Measurements from ENCODE around the gene PSMC3. TPM values are rescaled to one million over a fixed set of nuclear protein-coding genes. Genes with fewer than 3 reads are reported as not detected.

The PSMC3 gene
- total and polyA plus RNA-seq, 2 of the 13 experiments (the other 11 are each of a cell fraction or from before 2014, with no cell fraction given) = 75.8 to 214 TPM

DNA sequence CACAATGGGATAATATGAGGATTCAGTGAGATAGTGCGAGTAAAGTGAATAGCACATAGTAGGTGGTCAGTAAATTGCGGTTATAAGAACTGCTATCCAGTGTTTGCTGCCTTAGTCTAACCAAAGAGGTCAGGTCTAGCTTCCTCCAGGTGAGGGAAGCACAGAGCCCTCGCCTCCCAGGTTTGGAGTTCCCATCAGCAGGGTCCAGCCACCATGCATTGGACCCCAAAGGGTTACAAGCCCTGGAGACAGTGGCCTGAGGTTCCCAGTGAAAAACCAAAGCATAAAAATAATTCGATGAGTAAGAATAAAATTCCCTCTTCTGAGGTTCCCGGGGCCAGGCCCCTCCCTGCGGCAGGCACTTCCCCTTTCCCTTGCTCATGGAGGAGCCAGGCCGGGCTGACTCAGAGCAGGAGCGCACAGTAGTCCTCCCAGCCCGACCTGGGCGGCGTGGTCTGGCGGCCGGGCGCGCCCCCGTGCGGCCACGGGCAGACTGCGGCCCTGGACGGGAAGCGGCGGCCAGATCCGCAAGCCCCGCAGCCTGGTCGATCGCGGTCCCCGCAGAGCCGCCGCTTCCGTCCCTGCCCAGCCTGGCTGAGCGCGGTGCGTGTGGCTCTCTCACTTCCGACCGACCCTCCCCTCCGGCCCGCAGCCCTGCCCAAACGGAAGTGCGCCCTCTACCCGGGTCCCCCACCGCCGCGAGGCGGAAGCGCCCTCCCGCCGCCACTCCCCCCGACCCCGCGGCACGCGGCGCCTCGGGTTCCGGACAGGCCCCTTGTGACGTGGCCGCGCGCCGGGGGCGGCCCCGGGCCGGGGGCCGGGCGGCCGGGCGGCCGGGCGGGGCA lies 18.3 kb downstream of the PSMC3 start, which contains the start of gene SLC39A13 (continued):
- TF ChIP-seq, protein P1, sequence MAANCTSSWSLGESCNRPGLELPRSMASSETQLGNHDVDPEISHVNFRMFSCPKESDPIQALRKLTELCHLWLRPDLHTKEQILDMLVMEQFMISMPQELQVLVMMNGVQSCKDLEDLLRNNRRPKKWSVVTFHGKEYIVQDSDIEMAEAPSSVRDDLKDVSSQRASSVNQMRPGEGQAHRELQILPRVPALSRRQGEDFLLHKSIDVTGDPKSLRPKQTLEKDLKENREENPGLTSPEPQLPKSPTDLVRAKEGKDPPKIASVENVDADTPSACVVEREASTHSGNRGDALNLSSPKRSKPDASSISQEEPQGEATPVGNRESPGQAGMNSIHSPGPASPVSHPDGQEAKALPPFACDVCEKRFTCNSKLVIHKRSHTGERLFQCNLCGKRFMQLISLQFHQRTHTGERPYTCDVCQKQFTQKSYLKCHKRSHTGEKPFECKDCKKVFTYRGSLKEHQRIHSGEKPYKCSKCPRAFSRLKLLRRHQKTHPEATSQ (CRISPR knock-in tag; IDR thresholded peaks at IDR 0.05; ENCODE audit: borderline replicate concordance) = peak; percentile 78; the same call in 1 of the 2 replicates
- TF ChIP-seq GTF2F1 (IDR thresholded peaks at IDR 0.05; ENCODE audit: low read length) (0 out of 2 replicates have a peak, but pooled peaks have one; percentile 21), MEIS1 (CRISPR knock-in tag; IDR thresholded peaks at IDR 0.05; ENCODE audit: borderline replicate concordance) (peak; percentile 58), ZNF33B (CRISPR knock-in tag; IDR thresholded peaks at IDR 0.05) (peak; percentile 53; the same call in 1 of the 2 replicates), HES4 (CRISPR knock-in tag; IDR thresholded peaks at IDR 0.05; ENCODE audit: borderline replicate concordance) (peak; percentile 78; the same call in 1 of the 2 replicates), ARNTL (CRISPR knock-in tag; IDR thresholded peaks at IDR 0.05) (peak; percentile 51; the same call in 1 of the 2 replicates), SMAD1 (CRISPR knock-in tag; IDR thresholded peaks at IDR 0.05; ENCODE audit: borderline replicate concordance, low read depth) (peak; percentile 68), PCBP1 (IDR thresholded peaks at IDR 0.05; ENCODE audit: borderline replicate concordance, low read depth, low read length) (no peak), ZNF543 (CRISPR knock-in tag; IDR thresholded peaks at IDR 0.05) (no peak; the same call in 1 of the 2 replicates), SP140L (CRISPR knock-in tag; IDR thresholded peaks at IDR 0.05; ENCODE audit: borderline replicate concordance) (no peak), NAIF1 (CRISPR knock-in tag; IDR thresholded peaks at IDR 0.05; ENCODE audit: borderline replicate concordance) (no peak), SP5 (CRISPR knock-in tag; IDR thresholded peaks at IDR 0.05; ENCODE audit: borderline replicate concordance, low read depth) (peak; percentile 63; the same call in 1 of the 2 replicates), NONO (IDR thresholded peaks at IDR 0.05) (no peak), NONO (CRISPR knock-in tag; conservative IDR thresholded peaks at IDR 0.05) (peak; percentile 97), ZNF256 (CRISPR knock-in tag; conservative IDR thresholded peaks at IDR 0.05) (peak; percentile 25; the same call in 1 of the 2 replicates)
- TF ChIP-seq, protein P2, sequence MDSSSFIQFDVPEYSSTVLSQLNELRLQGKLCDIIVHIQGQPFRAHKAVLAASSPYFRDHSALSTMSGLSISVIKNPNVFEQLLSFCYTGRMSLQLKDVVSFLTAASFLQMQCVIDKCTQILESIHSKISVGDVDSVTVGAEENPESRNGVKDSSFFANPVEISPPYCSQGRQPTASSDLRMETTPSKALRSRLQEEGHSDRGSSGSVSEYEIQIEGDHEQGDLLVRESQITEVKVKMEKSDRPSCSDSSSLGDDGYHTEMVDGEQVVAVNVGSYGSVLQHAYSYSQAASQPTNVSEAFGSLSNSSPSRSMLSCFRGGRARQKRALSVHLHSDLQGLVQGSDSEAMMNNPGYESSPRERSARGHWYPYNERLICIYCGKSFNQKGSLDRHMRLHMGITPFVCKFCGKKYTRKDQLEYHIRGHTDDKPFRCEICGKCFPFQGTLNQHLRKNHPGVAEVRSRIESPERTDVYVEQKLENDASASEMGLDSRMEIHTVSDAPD (CRISPR knock-in tag; IDR thresholded peaks at IDR 0.05) = no peak; the same call in 1 of the 2 replicates
- TF ChIP-seq, protein P3, sequence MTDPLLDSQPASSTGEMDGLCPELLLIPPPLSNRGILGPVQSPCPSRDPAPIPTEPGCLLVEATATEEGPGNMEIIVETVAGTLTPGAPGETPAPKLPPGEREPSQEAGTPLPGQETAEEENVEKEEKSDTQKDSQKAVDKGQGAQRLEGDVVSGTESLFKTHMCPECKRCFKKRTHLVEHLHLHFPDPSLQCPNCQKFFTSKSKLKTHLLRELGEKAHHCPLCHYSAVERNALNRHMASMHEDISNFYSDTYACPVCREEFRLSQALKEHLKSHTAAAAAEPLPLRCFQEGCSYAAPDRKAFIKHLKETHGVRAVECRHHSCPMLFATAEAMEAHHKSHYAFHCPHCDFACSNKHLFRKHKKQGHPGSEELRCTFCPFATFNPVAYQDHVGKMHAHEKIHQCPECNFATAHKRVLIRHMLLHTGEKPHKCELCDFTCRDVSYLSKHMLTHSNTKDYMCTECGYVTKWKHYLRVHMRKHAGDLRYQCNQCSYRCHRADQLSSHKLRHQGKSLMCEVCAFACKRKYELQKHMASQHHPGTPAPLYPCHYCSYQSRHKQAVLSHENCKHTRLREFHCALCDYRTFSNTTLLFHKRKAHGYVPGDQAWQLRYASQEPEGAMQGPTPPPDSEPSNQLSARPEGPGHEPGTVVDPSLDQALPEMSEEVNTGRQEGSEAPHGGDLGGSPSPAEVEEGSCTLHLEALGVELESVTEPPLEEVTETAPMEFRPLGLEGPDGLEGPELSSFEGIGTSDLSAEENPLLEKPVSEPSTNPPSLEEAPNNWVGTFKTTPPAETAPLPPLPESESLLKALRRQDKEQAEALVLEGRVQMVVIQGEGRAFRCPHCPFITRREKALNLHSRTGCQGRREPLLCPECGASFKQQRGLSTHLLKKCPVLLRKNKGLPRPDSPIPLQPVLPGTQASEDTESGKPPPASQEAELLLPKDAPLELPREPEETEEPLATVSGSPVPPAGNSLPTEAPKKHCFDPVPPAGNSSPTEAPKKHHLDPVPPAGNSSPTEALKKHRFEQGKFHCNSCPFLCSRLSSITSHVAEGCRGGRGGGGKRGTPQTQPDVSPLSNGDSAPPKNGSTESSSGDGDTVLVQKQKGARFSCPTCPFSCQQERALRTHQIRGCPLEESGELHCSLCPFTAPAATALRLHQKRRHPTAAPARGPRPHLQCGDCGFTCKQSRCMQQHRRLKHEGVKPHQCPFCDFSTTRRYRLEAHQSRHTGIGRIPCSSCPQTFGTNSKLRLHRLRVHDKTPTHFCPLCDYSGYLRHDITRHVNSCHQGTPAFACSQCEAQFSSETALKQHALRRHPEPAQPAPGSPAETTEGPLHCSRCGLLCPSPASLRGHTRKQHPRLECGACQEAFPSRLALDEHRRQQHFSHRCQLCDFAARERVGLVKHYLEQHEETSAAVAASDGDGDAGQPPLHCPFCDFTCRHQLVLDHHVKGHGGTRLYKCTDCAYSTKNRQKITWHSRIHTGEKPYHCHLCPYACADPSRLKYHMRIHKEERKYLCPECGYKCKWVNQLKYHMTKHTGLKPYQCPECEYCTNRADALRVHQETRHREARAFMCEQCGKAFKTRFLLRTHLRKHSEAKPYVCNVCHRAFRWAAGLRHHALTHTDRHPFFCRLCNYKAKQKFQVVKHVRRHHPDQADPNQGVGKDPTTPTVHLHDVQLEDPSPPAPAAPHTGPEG (CRISPR knock-in tag; IDR thresholded peaks at IDR 0.05) = peak; percentile 80; the same call in 1 of the 2 replicates
- TF ChIP-seq, protein P4, sequence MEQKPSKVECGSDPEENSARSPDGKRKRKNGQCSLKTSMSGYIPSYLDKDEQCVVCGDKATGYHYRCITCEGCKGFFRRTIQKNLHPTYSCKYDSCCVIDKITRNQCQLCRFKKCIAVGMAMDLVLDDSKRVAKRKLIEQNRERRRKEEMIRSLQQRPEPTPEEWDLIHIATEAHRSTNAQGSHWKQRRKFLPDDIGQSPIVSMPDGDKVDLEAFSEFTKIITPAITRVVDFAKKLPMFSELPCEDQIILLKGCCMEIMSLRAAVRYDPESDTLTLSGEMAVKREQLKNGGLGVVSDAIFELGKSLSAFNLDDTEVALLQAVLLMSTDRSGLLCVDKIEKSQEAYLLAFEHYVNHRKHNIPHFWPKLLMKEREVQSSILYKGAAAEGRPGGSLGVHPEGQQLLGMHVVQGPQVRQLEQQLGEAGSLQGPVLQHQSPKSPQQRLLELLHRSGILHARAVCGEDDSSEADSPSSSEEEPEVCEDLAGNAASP (CRISPR knock-in tag; IDR thresholded peaks at IDR 0.05; ENCODE audit: borderline replicate concordance) = peak; percentile 48; the same call in 1 of the 2 replicates
